Esophagus muscularis mucosa (tissue), 3 donors: Measurements from ENCODE around the gene FILIP1L.

Experiments
- POLR2A ChIP-seq: fragments of 450-650 bp; IDR thresholded peaks from one replicate; pipeline ENCODE4 v1.6.1; 2017; ENCODE audit warnings: antibody characterized with exemption, moderate library complexity, mild to moderate bottlenecking, low read depth
- TF ChIP-seq, protein P1 (sequence below), 3 experiments: fragments of 200-600 bp in 2 of 3; fragments of 450-650 bp in 1 of 3; sonication (generic) in 2 of 3; IDR thresholded peaks; one replicate each; pipeline ENCODE4 v1.5.1; 2017 to 2019; ENCODE audit warnings: antibody characterized with exemption in 3 of 3, mild to moderate bottlenecking in 2 of 3, moderate library complexity in 1 of 3

GRCh38 chr3:99962703-99963102 is 151.6 kb downstream of the FILIP1L start:
- TF ChIP-seq, protein P1, sequence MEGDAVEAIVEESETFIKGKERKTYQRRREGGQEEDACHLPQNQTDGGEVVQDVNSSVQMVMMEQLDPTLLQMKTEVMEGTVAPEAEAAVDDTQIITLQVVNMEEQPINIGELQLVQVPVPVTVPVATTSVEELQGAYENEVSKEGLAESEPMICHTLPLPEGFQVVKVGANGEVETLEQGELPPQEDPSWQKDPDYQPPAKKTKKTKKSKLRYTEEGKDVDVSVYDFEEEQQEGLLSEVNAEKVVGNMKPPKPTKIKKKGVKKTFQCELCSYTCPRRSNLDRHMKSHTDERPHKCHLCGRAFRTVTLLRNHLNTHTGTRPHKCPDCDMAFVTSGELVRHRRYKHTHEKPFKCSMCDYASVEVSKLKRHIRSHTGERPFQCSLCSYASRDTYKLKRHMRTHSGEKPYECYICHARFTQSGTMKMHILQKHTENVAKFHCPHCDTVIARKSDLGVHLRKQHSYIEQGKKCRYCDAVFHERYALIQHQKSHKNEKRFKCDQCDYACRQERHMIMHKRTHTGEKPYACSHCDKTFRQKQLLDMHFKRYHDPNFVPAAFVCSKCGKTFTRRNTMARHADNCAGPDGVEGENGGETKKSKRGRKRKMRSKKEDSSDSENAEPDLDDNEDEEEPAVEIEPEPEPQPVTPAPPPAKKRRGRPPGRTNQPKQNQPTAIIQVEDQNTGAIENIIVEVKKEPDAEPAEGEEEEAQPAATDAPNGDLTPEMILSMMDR (IDR thresholded peaks at IDR 0.05): no peak
- no peak for TF ChIP-seq POLR2A
